Muscle layer of colon (tissue), 2 donors: ENCODE measurements around the gene SLC13A3.
"Not testable (repeated sequence)": the region's sequence is repeated elsewhere in the genome, so short reads cannot be mapped to it uniquely, and the experiment has no call there.

Source experiments
- H3K27ac ChIP-seq: one replicate; pipeline ENCODE4 v1.7.0; 2013; ENCODE audit warnings: low read depth, mild to moderate bottlenecking, low read length, moderate library complexity
- H3K27me3 ChIP-seq, 2 donors: one replicate each; pipeline ENCODE4 v1.7.0; 2013; ENCODE audit warnings: low read length in 2 of 2, mild to moderate bottlenecking in 2 of 2; ENCODE audit not compliant: insufficient read depth in 2 of 2, control insufficient read depth in 1 of 2
- H3K36me3 ChIP-seq: one replicate; pipeline ENCODE4 v1.7.0; 2013; ENCODE audit warnings: mild to moderate bottlenecking, low read length; ENCODE audit not compliant: insufficient read depth
- H3K4me1 ChIP-seq: one replicate; pipeline ENCODE4 v1.7.0; 2013; ENCODE audit warnings: mild to moderate bottlenecking, low read length; ENCODE audit not compliant: insufficient read depth
- H3K4me3 ChIP-seq, 2 donors: one replicate each; pipeline ENCODE4 v1.7.0; 2013; ENCODE audit warnings: low read length in 2 of 2, low read depth in 1 of 2, mild to moderate bottlenecking in 1 of 2, moderate library complexity in 1 of 2
- H3K9ac ChIP-seq: one replicate; pipeline ENCODE4 v1.7.0; 2013; ENCODE audit warnings: low read length
- H3K9me3 ChIP-seq: one replicate; pipeline ENCODE4 v1.7.0; 2013; ENCODE audit warnings: mild to moderate bottlenecking, low read length
- donor health status: abdominal sarcoma.
- donor health status: Adenocarcinoma of cecum.

SLC13A3 gene

GRCh38 chr20:46677608-46678007 is 26.3 kb upstream of the SLC13A3 start:
- Histone ChIP-seq H3K36me3 (no peaks in the 10 kb centered on the region), H3K27me3 (no peaks in the 10 kb centered on the region), H3K4me1 (peaks cover 7% of the 10 kb centered on the region), H3K9ac (no peak overlapping the region), H3K27ac (no peak overlapping the region), H3K4me3 (no peak overlapping the region), H3K9me3 (no peaks in the 10 kb centered on the region)

GRCh38 chr20:46676649-46677316 is 25.5 kb upstream of the SLC13A3 start:
- H3K9ac ChIP-seq, H3K36me3 ChIP-seq, H3K4me1 ChIP-seq, H3K27ac ChIP-seq, H3K27me3 ChIP-seq, H3K4me3 ChIP-seq, H3K9me3 ChIP-seq: not testable (repeated sequence)

DNA sequence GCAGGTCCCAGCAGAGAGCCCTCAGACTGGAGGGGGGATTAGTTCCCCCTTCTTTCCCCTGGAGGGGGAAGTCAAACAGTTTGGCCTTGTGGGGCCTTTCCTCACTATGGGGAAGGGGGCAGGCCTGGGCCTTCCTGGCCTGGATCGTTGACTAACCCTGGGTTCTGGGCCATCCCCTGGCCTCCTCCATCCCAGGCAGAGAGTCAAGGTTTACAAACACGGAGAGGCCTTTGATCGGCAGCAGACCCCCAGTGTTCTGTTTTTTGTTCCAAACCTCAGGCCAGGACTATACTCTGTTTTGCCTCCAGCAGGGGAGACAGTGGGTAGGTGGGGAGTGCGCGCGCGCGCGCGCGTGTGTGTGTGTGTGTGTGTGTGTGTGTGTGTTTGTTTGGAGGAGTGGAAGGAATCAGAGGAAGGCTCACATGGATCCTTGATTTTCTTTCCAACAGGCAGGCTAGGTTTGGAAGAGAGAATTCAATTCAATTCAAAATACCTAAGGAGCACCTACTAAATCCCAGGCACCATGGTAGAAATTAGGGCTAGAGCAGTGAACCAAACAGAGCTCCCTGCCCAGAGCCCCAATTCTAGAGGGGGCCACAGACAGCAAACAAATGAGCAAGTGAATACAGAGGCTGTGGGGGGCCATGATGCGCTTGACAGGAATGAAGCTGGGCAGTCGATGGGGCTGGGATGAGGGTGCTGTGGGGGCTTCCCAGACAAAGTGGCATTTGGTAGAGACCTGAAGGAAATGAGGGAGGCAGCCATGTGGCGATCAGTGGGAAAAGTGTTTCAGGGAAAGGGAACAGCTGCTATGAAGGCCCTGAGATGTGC is 23.2 kb upstream of the SLC13A3 start:
- H3K27ac ChIP-seq: no peak overlapping the region
- no peaks in the 10 kb centered on the region for H3K36me3 ChIP-seq
- no peaks in the 10 kb centered on the region for H3K9me3 ChIP-seq
- no peaks in the 10 kb centered on the region for H3K4me1 ChIP-seq
- no peaks in the 10 kb centered on the region for H3K27me3 ChIP-seq
- no peak overlapping the region for H3K4me3 ChIP-seq
- no peak overlapping the region for H3K9ac ChIP-seq

GRCh38 chr20:46673394-46674252 is 22.4 kb upstream of the SLC13A3 start:
- Histone ChIP-seq H3K4me3 (no peak overlapping the region), H3K9me3 (no peaks in the 10 kb centered on the region), H3K27ac (no peak overlapping the region), H3K4me1 (no peaks in the 10 kb centered on the region), H3K36me3 (no peaks in the 10 kb centered on the region), H3K9ac (no peak overlapping the region), H3K27me3 (no peaks in the 10 kb centered on the region)

DNA sequence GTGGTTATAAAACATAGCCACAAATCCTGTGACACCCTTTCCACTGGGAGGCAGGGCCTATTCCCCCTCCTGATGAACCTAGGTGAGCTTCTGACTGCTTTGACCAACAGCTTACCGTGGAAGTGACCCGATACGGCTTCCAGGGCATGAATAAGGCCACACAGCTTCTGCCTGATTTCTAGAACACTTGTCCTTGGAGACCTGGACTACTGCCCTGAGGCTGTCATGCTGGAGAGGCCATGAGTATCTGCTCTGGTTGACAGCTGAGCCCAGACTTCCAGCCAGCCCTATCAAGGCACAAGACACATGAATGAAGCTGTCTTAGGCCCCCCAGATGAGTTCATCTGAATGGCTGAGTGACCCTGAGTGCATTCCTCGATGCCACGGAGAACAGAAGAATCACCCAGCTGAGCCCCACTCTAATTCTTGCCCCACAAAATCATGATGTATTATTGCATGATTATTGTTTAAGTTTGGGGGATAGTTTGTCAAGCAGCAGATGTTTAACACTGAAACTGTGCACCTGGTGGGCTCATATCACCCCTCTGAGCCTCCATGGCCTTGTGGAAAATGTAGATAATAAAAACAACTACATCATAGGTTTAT is 21.4 kb upstream of the SLC13A3 start:
- no peak overlapping the region for H3K27ac ChIP-seq
- H3K27me3 ChIP-seq: no peaks in the 10 kb centered on the region
- H3K4me1 ChIP-seq: no peaks in the 10 kb centered on the region
- H3K9ac ChIP-seq: no peak overlapping the region
- no peaks in the 10 kb centered on the region for H3K9me3 ChIP-seq
- H3K4me3 ChIP-seq: no peak overlapping the region
- H3K36me3 ChIP-seq: no peaks in the 10 kb centered on the region

DNA sequence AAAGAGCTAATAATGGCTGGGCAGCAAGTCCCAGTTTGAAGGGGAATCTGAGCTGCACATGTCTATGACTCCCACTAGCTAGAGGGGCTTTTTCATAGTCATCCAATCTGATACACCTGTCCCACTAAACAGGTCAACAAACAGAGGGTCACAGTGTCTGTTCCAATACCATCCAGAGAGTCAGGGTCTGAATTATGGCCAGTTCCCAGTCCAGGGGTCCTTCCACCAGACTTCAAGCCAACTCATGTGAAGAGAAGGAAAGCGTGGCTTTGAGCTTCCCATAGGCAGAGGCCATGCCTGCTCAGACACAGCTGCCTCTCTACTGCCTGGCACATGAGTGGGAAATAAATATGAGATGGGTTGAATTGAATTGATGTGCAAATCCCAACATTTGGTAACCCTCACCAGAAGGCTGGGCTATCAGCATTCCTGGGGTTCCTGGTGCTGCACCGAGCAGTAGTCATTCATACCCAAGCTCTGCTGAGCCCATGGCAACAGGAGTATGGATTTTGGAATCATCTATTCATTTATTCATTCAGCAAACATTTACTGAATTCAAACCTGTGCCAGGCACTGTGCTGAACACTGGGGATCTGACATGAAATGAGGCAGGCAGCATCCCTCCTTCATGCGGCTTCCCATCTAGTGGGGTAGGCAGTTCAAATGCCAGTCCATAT is 20.7 kb upstream of the SLC13A3 start:
- Histone ChIP-seq H3K36me3 (no peaks in the 10 kb centered on the region), H3K27ac (no peak overlapping the region)

GRCh38 chr20:46670585-46671584 is 19.6 kb upstream of the SLC13A3 start:
- Histone ChIP-seq H3K4me1 (no peaks in the 10 kb centered on the region), H3K4me3 (no peak overlapping the region)

More for the DNA sequence above, 20.7 kb upstream of the SLC13A3 start:
- Histone ChIP-seq H3K9ac (no peak overlapping the region), H3K27me3 (no peaks in the 10 kb centered on the region), H3K4me3 (no peak overlapping the region), H3K4me1 (no peaks in the 10 kb centered on the region), H3K9me3 (no peaks in the 10 kb centered on the region)

GRCh38 chr20:46670228-46670584 is 18.9 kb upstream of the SLC13A3 start:
- Histone ChIP-seq H3K36me3 (no peaks in the 10 kb centered on the region), H3K4me1 (no peaks in the 10 kb centered on the region), H3K27me3 (no peaks in the 10 kb centered on the region), H3K4me3 (no peak overlapping the region), H3K9ac (no peak overlapping the region), H3K27ac (no peak overlapping the region), H3K9me3 (no peaks in the 10 kb centered on the region)

More at GRCh38 chr20:46670585-46671584, 19.6 kb upstream of the SLC13A3 start:
- no peaks in the 10 kb centered on the region for H3K9me3 ChIP-seq
- H3K36me3 ChIP-seq: no peaks in the 10 kb centered on the region
- no peaks in the 10 kb centered on the region for H3K27me3 ChIP-seq
- no peak overlapping the region for H3K27ac ChIP-seq
- H3K9ac ChIP-seq: no peak overlapping the region

DNA sequence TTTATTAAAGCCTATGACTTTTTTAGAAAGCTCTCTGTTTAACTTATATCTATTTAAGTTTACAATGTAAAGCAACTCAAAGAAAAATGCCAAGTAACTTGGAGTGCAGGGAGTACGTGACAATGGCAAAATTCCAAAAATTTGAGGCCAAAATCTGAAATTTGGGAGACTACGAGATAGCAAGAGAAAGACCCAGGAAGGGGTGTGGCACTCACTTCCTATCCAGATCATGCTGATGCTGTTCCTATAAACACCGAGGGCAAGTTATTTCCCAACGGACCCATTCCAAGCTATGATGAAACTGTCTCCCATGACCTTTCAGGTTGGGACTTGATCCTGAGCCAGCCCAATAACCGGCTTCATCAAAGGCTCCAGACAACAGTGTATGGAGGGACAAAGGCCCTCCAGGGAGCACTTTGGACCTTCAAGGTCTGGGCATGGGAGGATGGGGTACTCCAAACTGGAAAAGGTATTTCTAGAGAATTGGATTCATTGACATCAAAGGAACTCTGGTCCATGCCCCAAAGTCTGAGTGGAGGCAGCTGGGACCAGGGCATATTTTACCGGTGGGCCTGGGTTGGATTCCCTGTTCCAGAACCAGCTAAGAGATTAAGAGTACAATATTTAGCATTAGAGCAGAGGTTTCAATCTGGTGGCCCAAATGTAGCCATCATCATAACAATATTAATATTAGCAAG is 15.7 kb upstream of the SLC13A3 start:
- no peaks in the 10 kb centered on the region for H3K4me1 ChIP-seq
- no peaks in the 10 kb centered on the region for H3K9me3 ChIP-seq
- no peak overlapping the region for H3K9ac ChIP-seq
- no peak overlapping the region for H3K4me3 ChIP-seq
- H3K27ac ChIP-seq: no peak overlapping the region
- no peaks in the 10 kb centered on the region for H3K36me3 ChIP-seq
- H3K27me3 ChIP-seq: no peaks in the 10 kb centered on the region
